ENCODE measurements around the gene LYPD6B.

LYPD6B gene

GRCh38 chr2:149064365-149064841, 25.9 kb downstream of the LYPD6B start:
- no peak for DNase-seq
- in situ Hi-C loops (cut with HindIII; ENCODE audit: low pct_ligation_motif_present, low pct_unique_long_range_greater_than_20kb, low sequenced_read_pairs) = no loop called here

- DNase-seq = no peak
- in situ Hi-C loops (cut with HindIII; ENCODE audit: low pct_ligation_motif_present, low pct_unique_long_range_greater_than_20kb, low sequenced_read_pairs) = no loop called here
Observed at GRCh38 chr2:149064856-149065630, 26.5 kb downstream of the LYPD6B start.

GRCh38 chr2:149068225-149068995, 29.9 kb downstream of the LYPD6B start:
- in situ Hi-C loops (cut with HindIII; ENCODE audit: low pct_ligation_motif_present, low pct_unique_long_range_greater_than_20kb, low sequenced_read_pairs) = no loop called here
- no peak for DNase-seq

DNA sequence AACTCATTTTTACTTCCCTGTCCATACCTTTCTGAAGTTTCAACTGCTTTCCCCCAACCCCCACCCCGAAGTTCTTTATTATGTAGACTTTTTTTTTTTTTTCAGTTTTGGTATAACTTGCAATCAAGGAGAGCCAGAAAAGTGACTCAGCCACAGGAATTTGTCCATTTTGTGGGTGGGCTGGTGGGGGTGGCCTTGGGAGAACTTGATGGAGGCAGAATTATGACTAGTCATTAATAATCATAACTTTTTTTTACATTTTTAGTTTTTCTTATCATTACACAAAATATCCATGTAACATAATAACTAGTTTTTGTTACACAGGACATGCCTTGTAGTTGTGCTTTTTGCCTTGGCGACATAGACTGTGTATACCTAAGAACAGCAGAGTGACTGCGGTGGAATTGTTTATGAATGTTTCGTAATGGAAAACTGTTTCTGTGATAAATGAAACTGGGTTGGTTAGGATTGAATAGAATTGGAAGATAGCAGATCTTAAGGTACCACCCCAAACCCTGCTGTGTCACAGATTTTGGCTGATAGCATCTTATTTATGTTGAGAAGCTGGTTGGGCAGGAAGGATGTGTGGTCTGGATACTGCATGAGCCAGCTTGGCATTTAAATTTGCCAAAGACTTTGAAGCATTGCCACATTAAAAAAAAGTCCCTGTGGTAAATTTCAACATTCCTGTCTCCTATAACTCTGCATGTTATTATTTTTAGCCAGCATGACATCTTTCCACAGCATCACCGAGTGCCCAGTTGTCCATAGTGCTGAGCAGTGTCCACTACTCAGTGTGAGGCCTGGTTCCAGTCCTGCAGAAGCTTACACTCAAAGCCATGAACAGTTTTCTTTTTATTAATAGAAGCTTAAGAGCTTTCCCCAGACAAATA, 30.7 kb downstream of the LYPD6B start:
- in situ Hi-C loops (cut with HindIII; ENCODE audit: low pct_ligation_motif_present, low pct_unique_long_range_greater_than_20kb, low sequenced_read_pairs) = no loop called here

DNA sequence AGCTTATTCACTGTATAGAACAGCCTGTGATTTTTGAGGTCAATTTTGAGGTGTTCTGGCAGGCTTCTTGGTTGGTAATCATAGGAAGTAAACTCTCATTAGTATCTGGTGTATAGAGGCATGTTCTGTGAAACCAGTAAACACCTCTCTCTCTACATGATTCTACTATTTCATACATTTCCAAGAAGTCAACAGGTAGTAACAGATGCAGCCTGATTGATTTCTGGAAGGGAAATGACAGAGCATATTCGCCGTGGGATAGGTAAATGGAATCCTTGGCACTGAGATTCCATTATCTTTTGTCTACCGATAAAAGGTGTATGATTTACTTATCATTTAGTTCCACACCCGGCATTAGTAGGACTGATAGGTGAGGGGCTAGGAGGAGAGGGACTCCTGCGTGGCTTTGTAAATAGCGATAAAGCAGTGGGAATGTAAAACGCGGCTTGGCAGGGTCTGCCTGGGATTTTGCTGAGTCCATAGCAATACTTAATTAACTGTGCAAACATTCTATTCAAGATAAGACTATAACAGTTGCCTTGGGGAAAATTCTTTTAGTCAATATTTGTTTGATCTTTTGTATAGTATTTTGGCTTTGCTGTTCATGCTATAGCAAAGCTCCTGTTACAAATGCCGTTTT, 32.3 kb downstream of the LYPD6B start:
- in situ Hi-C loops (cut with HindIII; ENCODE audit: low pct_ligation_motif_present, low pct_unique_long_range_greater_than_20kb, low sequenced_read_pairs) = no loop called here
- no peak for DNase-seq

More for the DNA sequence above, 30.7 kb downstream of the LYPD6B start:
- DNase-seq = no peak

DNA sequence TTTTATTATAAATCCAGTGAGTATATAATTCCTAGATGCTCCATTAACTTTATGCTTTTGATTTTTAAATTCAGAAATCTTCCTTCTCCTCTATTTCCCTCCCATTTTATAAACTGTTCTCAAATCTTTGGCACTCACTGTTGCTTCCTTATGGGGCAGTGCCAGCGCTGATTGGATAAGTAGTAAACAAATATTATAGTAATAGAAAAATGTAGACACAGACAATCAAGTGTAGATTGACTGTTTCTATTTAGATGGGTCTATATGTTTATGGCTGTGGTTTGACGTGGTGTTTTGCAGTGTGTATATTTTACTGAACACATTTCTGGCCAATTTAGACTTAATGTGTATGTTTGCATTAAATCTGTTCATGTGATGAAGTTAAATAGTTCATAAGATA, 36.6 kb downstream of the LYPD6B start:
- DNase-seq = no peak
- in situ Hi-C loops (cut with HindIII; ENCODE audit: low pct_ligation_motif_present, low pct_unique_long_range_greater_than_20kb, low sequenced_read_pairs) = no loop called here

DNA sequence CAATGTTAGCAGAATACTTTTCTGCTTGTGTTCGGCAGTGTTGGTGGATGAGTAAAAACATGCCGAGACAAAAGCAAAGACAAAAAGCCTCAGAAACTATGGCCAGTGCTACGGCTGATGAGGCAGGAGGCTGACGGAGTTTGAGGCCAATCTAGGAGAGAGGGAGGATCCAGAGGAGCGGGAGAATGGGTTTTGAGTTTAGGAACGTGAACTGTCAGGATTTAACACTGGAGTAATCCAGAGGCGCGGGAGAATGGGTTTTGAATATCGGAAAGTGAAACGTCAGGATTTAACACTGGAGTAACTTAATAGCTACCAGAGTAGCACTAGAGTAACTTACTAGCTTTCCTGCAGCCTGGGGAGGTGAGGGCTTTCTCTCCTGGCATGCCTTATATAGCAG, 37.4 kb downstream of the LYPD6B start:
- in situ Hi-C loops (cut with HindIII; ENCODE audit: low pct_ligation_motif_present, low pct_unique_long_range_greater_than_20kb, low sequenced_read_pairs) = no loop called here
- DNase-seq = no peak

GRCh38 chr2:149076863-149077412, 38.4 kb downstream of the LYPD6B start:
- DNase-seq = no peak

GRCh38 chr2:149077861-149078260, 39.4 kb downstream of the LYPD6B start:
- in situ Hi-C loops (cut with HindIII; ENCODE audit: low pct_ligation_motif_present, low pct_unique_long_range_greater_than_20kb, low sequenced_read_pairs) = no loop called here
- DNase-seq = no peak

More at GRCh38 chr2:149076863-149077412, 38.4 kb downstream of the LYPD6B start:
- in situ Hi-C loops (cut with HindIII; ENCODE audit: low pct_ligation_motif_present, low pct_unique_long_range_greater_than_20kb, low sequenced_read_pairs) = no loop called here

GRCh38 chr2:149080099-149080498, 41.6 kb downstream of the LYPD6B start:
- in situ Hi-C loops (cut with HindIII; ENCODE audit: low pct_ligation_motif_present, low pct_unique_long_range_greater_than_20kb, low sequenced_read_pairs) = no loop called here
- DNase-seq = no peak

DNA sequence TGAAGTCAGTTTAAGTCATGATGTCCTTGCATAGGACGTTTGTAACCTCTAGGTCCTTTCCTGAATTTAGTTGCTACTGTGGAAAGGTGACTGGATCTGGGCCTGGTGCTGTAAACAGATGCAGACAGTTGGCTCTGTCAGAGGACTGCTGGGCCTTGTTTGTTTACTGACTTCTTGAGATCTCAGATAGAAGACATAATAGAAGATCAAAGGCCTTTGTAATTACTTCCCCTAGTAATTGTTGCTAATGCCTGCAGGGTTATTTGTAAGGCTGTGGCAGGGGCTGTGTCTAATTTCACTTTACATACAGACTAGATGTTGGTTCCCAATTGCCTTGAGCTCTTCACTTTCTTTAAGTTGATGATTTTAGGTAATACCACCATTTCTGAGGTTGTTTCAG, 42.5 kb downstream of the LYPD6B start:
- no peak for DNase-seq
- in situ Hi-C loops (cut with HindIII; ENCODE audit: low pct_ligation_motif_present, low pct_unique_long_range_greater_than_20kb, low sequenced_read_pairs) = no loop called here

- DNase-seq = no peak
- in situ Hi-C loops (cut with HindIII; ENCODE audit: low pct_ligation_motif_present, low pct_unique_long_range_greater_than_20kb, low sequenced_read_pairs) = no loop called here
Observed at GRCh38 chr2:149082079-149082478, 43.6 kb downstream of the LYPD6B start.

GRCh38 chr2:149082735-149083134, 44.2 kb downstream of the LYPD6B start:
- no peak for DNase-seq
- in situ Hi-C loops (cut with HindIII; ENCODE audit: low pct_ligation_motif_present, low pct_unique_long_range_greater_than_20kb, low sequenced_read_pairs) = no loop called here

- in situ Hi-C loops (cut with HindIII; ENCODE audit: low pct_ligation_motif_present, low pct_unique_long_range_greater_than_20kb, low sequenced_read_pairs) = no loop called here
- DNase-seq = no peak
Observed at GRCh38 chr2:149084924-149085795, 46.7 kb downstream of the LYPD6B start.

DNA sequence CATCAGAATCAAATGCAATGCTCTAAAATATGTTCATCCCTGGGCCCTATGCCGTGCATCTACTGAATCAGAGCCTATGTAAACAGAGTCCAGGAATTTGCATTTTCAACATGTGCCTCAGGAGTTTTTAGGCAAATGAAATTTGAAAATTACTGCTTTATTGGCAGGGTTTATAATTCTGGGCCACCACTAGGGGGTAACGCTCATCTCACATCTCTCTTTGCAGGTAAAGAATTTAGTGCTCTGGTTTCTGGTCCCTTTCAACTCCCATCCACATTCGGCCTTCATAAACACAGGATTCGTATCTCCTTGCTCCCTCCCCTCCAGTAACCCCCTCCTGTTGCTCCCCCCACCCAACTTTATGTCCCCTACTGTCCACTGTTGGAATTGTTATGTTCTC, 49.3 kb downstream of the LYPD6B start:
- in situ Hi-C loops (cut with HindIII; ENCODE audit: low pct_ligation_motif_present, low pct_unique_long_range_greater_than_20kb, low sequenced_read_pairs) = no loop called here
- DNase-seq = no peak

DNA sequence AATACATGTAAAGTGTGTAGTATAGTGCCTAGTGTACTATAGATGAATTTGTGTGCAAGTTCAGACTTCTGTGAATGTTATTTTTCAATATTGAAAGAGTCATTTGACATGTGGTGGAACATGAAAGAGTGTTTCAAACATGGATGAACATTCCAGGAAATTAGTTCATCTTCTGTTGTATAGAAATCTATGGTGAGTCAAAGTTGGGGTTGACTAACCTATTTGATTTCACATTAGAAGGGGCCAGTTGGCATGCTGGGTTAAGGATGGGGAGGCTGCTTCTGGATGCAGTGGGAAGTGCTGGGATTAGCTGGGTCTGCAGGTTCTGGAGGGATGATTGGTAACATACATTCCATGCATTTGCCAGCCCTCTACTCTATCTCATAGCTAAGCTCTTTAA, 50.6 kb downstream of the LYPD6B start:
- in situ Hi-C loops (cut with HindIII; ENCODE audit: low pct_ligation_motif_present, low pct_unique_long_range_greater_than_20kb, low sequenced_read_pairs) = no loop called here
- no peak for DNase-seq

DNA sequence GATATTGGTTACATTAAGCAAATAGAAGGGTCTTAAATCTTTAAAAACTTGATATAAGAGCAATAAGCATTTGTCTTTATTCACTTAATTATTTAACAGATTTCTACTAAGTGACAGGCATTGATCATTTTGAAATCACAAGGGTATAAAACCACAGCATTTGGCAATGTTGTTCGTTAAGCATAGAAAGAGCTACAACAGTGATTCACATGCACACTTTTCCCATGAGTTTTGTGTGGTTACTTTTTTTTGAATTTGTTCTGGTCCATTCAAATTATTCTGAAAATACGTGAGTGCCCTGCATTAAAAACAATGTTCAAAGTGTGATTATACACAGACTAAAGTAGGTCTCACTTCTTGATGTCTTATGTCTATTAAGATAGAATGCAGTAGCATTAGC, 52.2 kb downstream of the LYPD6B start:
- in situ Hi-C loops (cut with HindIII; ENCODE audit: low pct_ligation_motif_present, low pct_unique_long_range_greater_than_20kb, low sequenced_read_pairs) = no loop called here
- no peak for DNase-seq

Measured in ACHN (cell line).